CD4-positive, alpha-beta memory T cell (primary cell): ENCODE results near the gene CYP26A1. TPM values are rescaled to one million over a fixed set of nuclear protein-coding genes. Genes with fewer than 3 reads are reported as not detected.

Source experiments
- CTCF ChIA-PET: fragments of 350-600 bp; sonication (Branson Sonifier 250); formaldehyde crosslinking; loops from one replicate; lab custom pipeline; 2021; ENCODE audit warnings: inconsistent platforms; ENCODE audit not compliant: partially characterized antibody; lab: Charles Lee
- POLR2A ChIA-PET: fragments of 350-600 bp; sonication (Branson Sonifier 250); formaldehyde crosslinking; loops from one replicate; lab custom pipeline; 2021; ENCODE audit not compliant: partially characterized antibody; lab: Charles Lee
- DNase-seq, 5 donors: peaks; one replicate each; pipeline versions ENCODE4 v3.0.0 to v3.0.0-alpha.2; 2020 to 2022; ENCODE audit warnings: mixed read lengths in 1 of 5
- H3K27ac ChIP-seq: one replicate; pipeline ENCODE4 v1.7.0; 2013; ENCODE audit warnings: low read depth, low read length
- H3K27me3 ChIP-seq: 2 replicates; pipeline ENCODE4 v1.7.0; 2013; ENCODE audit warnings: mild to moderate bottlenecking, low read length, moderate library complexity; ENCODE audit not compliant: insufficient read depth
- H3K36me3 ChIP-seq: 2 replicates; pipeline ENCODE4 v1.7.0; 2013; ENCODE audit warnings: mild to moderate bottlenecking, low read length, moderate library complexity; ENCODE audit not compliant: insufficient read depth
- H3K4me1 ChIP-seq: 2 replicates; pipeline ENCODE4 v1.7.0; 2013; ENCODE audit warnings: mild to moderate bottlenecking, low read length, moderate library complexity; ENCODE audit not compliant: insufficient read depth
- H3K4me3 ChIP-seq, 2 donors: one replicate each; pipeline ENCODE4 v1.7.0; 2013; ENCODE audit warnings: low read length in 2 of 2, mild to moderate bottlenecking in 1 of 2
- H3K9me3 ChIP-seq, 2 donors: one replicate each; pipeline ENCODE4 v1.7.0; 2013; ENCODE audit warnings: low read length in 2 of 2, control low read depth in 1 of 2; ENCODE audit not compliant: control insufficient read depth in 1 of 2
- H3K27ac Mint-ChIP-seq, 7 donors: one replicate each; pipeline ENCODE4 v1.8.0; 2020 to 2021; ENCODE audit warnings: mixed read lengths in 7 of 7, mild to moderate bottlenecking in 6 of 7, inconsistent platforms in 3 of 7, moderate library complexity in 3 of 7
- H3K27me3 Mint-ChIP-seq, 2 donors: one replicate each; pipeline ENCODE4 v1.8.0; 2020 to 2021; ENCODE audit warnings: mixed read lengths in 2 of 2
- H3K36me3 Mint-ChIP-seq, 2 donors: one replicate each; pipeline ENCODE4 v1.8.0; 2020 to 2021; ENCODE audit warnings: mixed read lengths in 2 of 2, inconsistent platforms in 1 of 2, mild to moderate bottlenecking in 1 of 2
- H3K4me1 Mint-ChIP-seq, 4 donors: one replicate each; pipeline ENCODE4 v1.8.0; 2020 to 2021; ENCODE audit warnings: mixed read lengths in 4 of 4, mild to moderate bottlenecking in 1 of 4
- H3K4me3 Mint-ChIP-seq, 8 donors: one replicate each; pipeline ENCODE4 v1.8.0; 2020 to 2021; ENCODE audit warnings: mixed read lengths in 8 of 8, mild to moderate bottlenecking in 7 of 8, moderate library complexity in 6 of 8, inconsistent platforms in 3 of 8
- H3K9me3 Mint-ChIP-seq, 8 donors: one replicate each; pipeline ENCODE4 v1.8.0; 2020 to 2021; ENCODE audit warnings: mixed read lengths in 8 of 8, mild to moderate bottlenecking in 5 of 8, inconsistent platforms in 3 of 8, moderate library complexity in 1 of 8
- intact Hi-C: fragments of 100-400 bp; cut with micrococcal nuclease; formaldehyde crosslinking; loops from one replicate; pipeline ENCODE4 v1.15.1; 2023
- polyA plus RNA-seq, 2 donors: library from polyadenylated mRNA; unstranded; fragments of 300-500 nt; fragmentation: Illumina TruSeq; gene quantifications; one replicate each; pipeline ENCODE4 v1.2.3, GENCODE V29; 2021
- total RNA-seq, 2 experiments: library from RNA; stranded (reverse); gene quantifications; one replicate each; pipeline ENCODE4 v1.2.3, GENCODE V29; 2021

CYP26A1 gene
- total and polyA plus RNA-seq, 4 experiments from 2014 or later = not detected

DNA sequence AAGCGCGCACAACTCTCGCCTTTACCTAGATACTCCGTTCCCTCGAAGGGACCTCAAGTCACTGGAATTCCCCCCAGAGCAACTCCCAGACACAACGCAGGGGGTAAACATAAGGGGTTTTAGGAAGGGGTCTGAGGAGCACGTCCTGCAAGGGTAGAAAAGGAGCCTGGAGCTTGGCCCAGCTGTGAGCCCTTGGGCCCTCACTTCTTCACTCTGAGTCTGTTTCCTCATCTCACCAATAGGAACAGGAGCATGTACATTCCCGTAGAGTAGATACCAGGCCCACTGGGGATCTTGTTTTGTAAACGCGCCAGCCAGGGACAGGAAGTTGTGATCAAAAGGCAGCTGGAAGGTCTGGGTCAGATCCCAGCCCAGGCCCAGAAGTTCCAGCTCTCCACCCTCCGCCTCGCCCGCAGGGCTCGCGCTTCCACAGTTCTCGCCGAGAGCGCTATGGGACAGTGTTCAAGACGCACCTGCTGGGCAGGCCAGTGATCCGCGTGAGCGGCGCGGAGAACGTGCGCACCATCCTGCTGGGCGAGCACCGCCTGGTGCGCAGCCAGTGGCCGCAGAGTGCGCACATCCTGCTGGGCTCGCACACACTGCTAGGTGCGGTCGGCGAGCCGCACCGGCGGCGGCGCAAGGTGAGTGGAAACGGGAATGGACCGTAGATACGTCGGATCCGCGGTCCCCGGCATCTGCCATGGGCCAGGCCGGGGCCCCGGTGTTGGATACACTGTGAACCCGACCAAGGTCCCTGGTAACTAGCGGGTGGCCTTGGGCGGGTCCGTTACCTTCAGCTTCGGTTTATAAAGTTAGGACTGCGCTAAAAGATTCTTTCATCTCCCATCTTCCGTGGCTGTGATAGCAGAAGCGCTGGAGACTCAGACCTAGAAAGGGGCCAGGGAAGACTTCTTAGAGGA is 11.8 kb upstream of the CYP26A1 start:
- ChIA-PET CTCF (interaction anchor here (0.6 to 1.4 kb wide), 3 partner anchors 10 to 160 kb away, joined by 3 to 4 read pairs (median 3); no protein-coding TSS in a partner anchor), POLR2A (no interaction called here)
- H3K9me3 Mint-ChIP-seq = no peaks in the 10 kb centered on the region
- H3K27me3 ChIP-seq = no peaks in the 10 kb centered on the region
- H3K36me3 ChIP-seq = no peaks in the 10 kb centered on the region
- DNase-seq = peak in 3 of 5 donors; percentile 8 to 21 (median 12)
- peaks cover 22 to 26% of the 10 kb centered on the region in 2 donors for H3K27me3 Mint-ChIP-seq
- H3K9me3 ChIP-seq = no peaks in the 10 kb centered on the region
- no peak overlapping the region for H3K27ac ChIP-seq
- H3K4me3 Mint-ChIP-seq = peak overlapping the region; percentile 54 to 86 (median 78)
- peaks cover 20% of the 10 kb centered on the region for H3K4me1 ChIP-seq
- peak overlapping the region in 1 of 2 donors; percentile 9 for H3K4me3 ChIP-seq
- peak overlapping the region in 2 of 7 donors; percentile 41 to 78 for H3K27ac Mint-ChIP-seq
- peaks cover 18 to 28% of the 10 kb centered on the region in 2 donors for H3K36me3 Mint-ChIP-seq
- H3K4me1 Mint-ChIP-seq = peaks cover 13 to 42% (median 32%) of the 10 kb centered on the region in 4 donors
- intact Hi-C loops = no loop called here

GRCh38 chr10:93062514-93063143 is 11.1 kb upstream of the CYP26A1 start:
- intact Hi-C loops = no loop called here
- Mint-ChIP-seq H3K4me3 (peak overlapping the region; percentile 54 to 86 (median 78)), H3K27ac (no peak overlapping the region), H3K9me3 (no peaks in the 10 kb centered on the region), H3K27me3 (peaks cover 27 to 34% of the 10 kb centered on the region in 2 donors), H3K4me1 (peaks cover 15 to 48% (median 36%) of the 10 kb centered on the region in 4 donors), H3K36me3 (peaks cover 14 to 22% of the 10 kb centered on the region in 2 donors)
- Histone ChIP-seq H3K4me3 (peak overlapping the region in 1 of 2 donors; percentile 9), H3K27ac (no peak overlapping the region), H3K9me3 (no peaks in the 10 kb centered on the region), H3K36me3 (no peaks in the 10 kb centered on the region), H3K27me3 (peaks cover under 1% of the 10 kb centered on the region), H3K4me1 (peaks cover 20% of the 10 kb centered on the region)
- DNase-seq = peak in 4 of 5 donors; percentile 28 to 41 (median 37)
- ChIA-PET POLR2A (no interaction called here), CTCF (interaction anchor here (1.4 kb wide), 1 partner anchor 11 kb away, joined by 3 read pairs; no protein-coding TSS in a partner anchor)

DNA sequence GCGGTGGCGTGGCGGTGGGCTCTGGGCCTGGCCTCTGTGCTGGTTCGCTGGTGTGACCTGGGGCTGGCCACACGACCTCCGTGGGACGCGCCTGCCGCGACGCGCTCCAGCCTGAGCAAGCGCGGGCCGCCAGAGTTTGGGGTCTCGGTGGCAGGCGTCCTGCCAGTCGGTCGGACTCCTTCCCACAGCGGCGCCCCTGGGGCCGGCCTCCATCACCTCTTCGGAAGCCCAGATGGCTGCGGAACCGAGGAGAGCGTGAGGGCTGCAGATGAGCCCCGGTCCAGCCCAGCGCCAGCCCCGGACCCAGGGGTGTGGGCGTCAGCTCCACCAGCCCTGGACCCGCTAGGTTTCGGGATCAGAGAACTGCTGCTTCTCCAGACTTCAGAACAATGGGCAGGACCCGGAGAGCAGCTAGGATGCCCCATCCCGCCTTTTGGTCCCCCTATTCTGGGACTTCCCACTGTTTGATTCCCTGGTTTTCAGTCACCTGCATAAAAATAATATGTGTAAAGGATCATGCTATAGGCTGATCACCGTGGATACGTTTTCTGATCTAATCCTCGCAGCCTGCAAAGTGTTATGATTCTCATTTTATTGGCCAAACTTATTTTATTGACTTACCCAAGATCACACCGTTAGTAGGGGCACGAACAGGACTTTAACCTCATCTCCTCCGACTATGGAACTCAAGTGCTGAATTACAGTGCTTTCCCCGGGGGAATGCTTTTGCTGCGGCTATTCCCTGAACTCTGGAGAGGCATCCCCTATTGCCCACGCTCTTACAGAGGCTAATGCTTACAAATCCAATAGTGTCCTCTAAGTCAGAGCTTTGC is 10.3 kb upstream of the CYP26A1 start:
- ChIA-PET CTCF (no interaction called here), POLR2A (no interaction called here)
- Mint-ChIP-seq H3K27me3 (peaks cover 33 to 40% of the 10 kb centered on the region in 2 donors), H3K27ac (no peak overlapping the region), H3K4me3 (peak overlapping the region in 7 of 8 donors; percentile 29 to 76 (median 54)), H3K36me3 (peaks cover 10 to 16% of the 10 kb centered on the region in 2 donors), H3K4me1 (peaks cover 15 to 55% (median 39%) of the 10 kb centered on the region in 4 donors), H3K9me3 (no peaks in the 10 kb centered on the region)
- intact Hi-C loops = no loop called here
- H3K27me3 ChIP-seq = peaks cover 4% of the 10 kb centered on the region
- no peak for DNase-seq
- no peak overlapping the region for H3K27ac ChIP-seq
- no peaks in the 10 kb centered on the region for H3K9me3 ChIP-seq
- peaks cover 20% of the 10 kb centered on the region for H3K4me1 ChIP-seq
- no peak overlapping the region for H3K4me3 ChIP-seq
- H3K36me3 ChIP-seq = no peaks in the 10 kb centered on the region

- H3K27ac Mint-ChIP-seq = no peak overlapping the region
- ChIA-PET CTCF (no interaction called here), POLR2A (no interaction called here)
- peaks cover 4 to 10% of the 10 kb centered on the region in 2 donors for H3K36me3 Mint-ChIP-seq
- no peak for DNase-seq
- intact Hi-C loops = no loop called here
- peaks cover 19 to 63% (median 44%) of the 10 kb centered on the region in 4 donors for H3K4me1 Mint-ChIP-seq
- peaks cover 40 to 45% of the 10 kb centered on the region in 2 donors for H3K27me3 Mint-ChIP-seq
- peak overlapping the region in 5 of 8 donors; percentile 29 to 76 (median 54) for H3K4me3 Mint-ChIP-seq
- Histone ChIP-seq H3K27ac (no peak overlapping the region), H3K36me3 (no peaks in the 10 kb centered on the region), H3K4me3 (no peak overlapping the region), H3K9me3 (no peaks in the 10 kb centered on the region), H3K4me1 (peaks cover 20% of the 10 kb centered on the region), H3K27me3 (peaks cover 4% of the 10 kb centered on the region)
- no peaks in the 10 kb centered on the region for H3K9me3 Mint-ChIP-seq
Observed at GRCh38 chr10:93063977-93064660, 9.6 kb upstream of the CYP26A1 start.

DNA sequence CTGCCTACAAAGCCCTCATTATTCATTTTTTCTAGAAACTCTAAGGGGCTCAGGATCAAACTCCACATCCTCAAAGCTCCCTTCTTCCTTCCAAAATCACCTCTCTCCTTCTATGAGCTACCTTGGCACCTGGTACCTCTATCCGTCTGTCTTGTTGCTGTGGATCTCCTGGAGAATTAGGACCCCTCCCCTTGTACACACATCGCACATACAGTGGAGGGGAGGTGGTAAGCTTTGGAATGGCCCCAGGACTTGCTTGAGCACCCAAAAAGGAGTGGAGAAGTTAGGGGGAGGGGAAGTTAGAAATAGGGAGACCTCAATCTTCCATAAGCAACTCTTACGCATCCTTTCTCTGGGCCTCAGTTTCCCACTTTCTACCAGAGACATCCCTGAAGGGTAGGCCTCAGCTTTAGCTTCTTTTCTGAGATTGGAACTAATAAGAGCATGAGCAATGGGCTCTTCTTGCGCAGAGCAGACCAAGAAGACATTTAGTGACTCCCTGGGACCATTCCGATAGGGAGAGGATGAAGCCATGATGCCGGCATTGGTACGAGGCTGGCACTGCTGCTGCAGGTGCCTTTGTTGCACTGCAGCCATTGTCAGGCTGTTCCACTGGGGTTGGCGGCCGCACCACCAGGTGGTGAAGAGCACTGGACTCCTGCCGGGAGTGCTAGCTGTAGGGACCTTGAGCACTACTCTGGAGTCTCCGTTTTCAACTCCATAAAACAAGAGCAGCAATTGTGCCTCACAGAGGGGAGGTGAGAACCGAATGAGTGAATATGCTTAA is 8.6 kb upstream of the CYP26A1 start:
- Histone ChIP-seq H3K4me3 (no peak overlapping the region), H3K4me1 (peaks cover 20% of the 10 kb centered on the region), H3K27ac (no peak overlapping the region), H3K27me3 (peaks cover 5% of the 10 kb centered on the region), H3K9me3 (no peaks in the 10 kb centered on the region), H3K36me3 (no peaks in the 10 kb centered on the region)
- DNase-seq = no peak
- H3K27ac Mint-ChIP-seq = no peak overlapping the region
- H3K4me1 Mint-ChIP-seq = peaks cover 16 to 60% (median 40%) of the 10 kb centered on the region in 4 donors
- H3K36me3 Mint-ChIP-seq = peaks cover 0 to under 1% of the 10 kb centered on the region in 2 donors
- ChIA-PET CTCF (no interaction called here), POLR2A (no interaction called here)
- peak overlapping the region in 5 of 8 donors; percentile 10 to 57 (median 20) for H3K4me3 Mint-ChIP-seq
- H3K9me3 Mint-ChIP-seq = peaks cover 0 to 1% (median 0%) of the 10 kb centered on the region in 8 donors
- intact Hi-C loops = no loop called here
- peaks cover 41 to 45% of the 10 kb centered on the region in 2 donors for H3K27me3 Mint-ChIP-seq
